ENCODE measurements around the gene ZNRF3. TPM values are rescaled to one million over a fixed set of nuclear protein-coding genes. Genes with fewer than 3 reads are reported as not detected.

The ZNRF3 gene
- total RNA-seq, 4 donors from 2014 or later, result 6.1 to 23.2 (median 12.0) TPM

DNA sequence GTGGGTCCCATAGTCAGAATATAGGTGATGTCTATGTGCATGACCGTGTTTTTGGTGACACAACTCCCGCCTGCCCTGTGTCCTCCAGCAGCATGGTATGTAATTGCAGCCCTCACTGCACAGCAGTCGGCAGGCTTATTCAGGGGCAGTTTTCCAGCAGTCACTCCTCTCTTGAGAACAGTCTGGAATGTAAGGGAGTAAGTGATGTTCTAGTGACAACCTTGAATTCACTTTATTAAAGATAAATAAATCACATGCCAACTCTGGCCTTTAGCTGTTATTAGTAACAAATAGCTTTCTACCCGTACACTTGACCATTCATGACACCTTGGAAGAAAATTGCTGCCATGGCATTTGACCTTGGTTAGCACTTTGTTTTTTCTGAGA lies 27.9 kb downstream of the ZNRF3 start:
- no peaks in the 10 kb centered on the region for H3K27me3 ChIP-seq
- peak overlapping the region; percentile 66 to 71 for H3K27ac ChIP-seq
- intact Hi-C loops (cut with DNase I; ENCODE audit: low total_unique reads), result no loop called here
- H3K9me3 ChIP-seq, result no peaks in the 10 kb centered on the region
- H3K36me3 ChIP-seq, result no peaks in the 10 kb centered on the region
- H3K4me3 ChIP-seq, result no peak overlapping the region
- TF ChIP-seq POLR2A (IDR thresholded peaks at IDR 0.05) (no peak), CTCF (IDR thresholded peaks at IDR 0.05) (no peak)
- H3K4me1 ChIP-seq, result peaks cover 0 to 12% of the 10 kb centered on the region in 2 donors
- no peak for DNase-seq

DNA sequence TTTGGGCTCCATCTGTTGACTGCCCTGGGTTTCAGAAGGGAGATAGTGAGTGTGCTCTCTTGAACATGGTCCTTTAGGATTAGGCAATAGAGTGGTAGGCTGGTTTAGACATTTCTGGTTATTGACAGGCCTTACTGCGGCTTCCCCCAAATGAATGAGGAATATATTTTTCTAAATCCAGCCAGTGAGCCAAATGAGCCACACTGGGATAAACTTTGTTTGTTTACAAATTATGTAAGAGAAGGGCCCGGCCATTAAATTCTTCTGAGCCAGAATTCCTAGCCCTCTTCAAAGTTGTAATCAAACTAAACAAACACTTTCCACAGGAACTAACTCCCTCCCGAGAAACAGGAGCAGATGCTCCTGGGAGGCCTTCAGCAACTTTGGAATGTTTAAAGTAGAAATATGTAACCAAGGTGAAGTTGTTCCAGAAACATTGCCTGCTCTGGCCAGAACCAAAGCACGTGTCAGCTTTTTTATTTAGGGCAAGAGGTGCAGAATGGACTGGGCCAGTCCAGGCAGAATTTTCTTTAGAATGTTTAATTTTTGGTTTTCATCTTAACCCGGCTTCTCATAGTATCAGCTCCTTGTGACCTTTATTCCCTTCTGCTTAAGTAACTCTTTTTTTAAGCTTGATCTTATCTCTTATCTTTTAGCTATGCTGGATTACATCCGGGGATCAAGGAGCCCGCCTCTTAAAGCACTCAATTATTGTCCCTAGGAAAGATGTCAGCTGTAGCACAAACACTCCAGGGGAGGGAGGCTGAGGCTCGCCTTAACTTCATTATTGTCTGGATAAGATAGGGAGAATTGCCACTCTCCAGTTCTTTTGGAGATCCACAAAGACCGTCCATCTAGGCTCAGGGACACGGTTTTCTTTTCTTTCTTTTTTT lies 28.7 kb downstream of the ZNRF3 start:
- peaks cover 0 to 12% of the 10 kb centered on the region in 2 donors for H3K4me1 ChIP-seq
- no peaks in the 10 kb centered on the region for H3K9me3 ChIP-seq
- H3K27me3 ChIP-seq, result no peaks in the 10 kb centered on the region
- H3K27ac ChIP-seq, result peak overlapping the region; percentile 66 to 71
- intact Hi-C loops (cut with DNase I; ENCODE audit: low total_unique reads), result no loop called here
- DNase-seq, result no peak
- TF ChIP-seq CTCF (IDR thresholded peaks at IDR 0.05) (no peak), POLR2A (IDR thresholded peaks at IDR 0.05) (no peak)
- H3K36me3 ChIP-seq, result no peaks in the 10 kb centered on the region
- no peak overlapping the region for H3K4me3 ChIP-seq

DNA sequence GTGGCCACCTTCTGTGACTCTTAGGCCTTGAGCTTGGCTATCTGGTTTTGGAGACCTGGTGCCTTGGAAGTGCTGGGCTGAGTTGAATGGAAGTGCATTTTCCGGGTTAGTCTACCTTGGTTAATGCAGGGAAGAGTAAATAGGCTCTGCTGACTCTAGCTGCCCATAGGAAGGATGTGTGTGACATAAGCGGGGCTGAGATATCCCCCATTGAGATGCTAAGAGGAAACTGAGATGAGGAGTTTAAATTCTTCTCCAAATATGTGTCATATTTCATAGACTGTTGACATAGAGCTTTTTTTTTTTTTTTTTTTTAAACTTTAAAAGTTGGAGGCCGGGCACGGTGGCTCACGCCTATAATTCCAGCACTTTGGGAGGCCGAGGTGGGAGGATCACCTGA lies 30.8 kb downstream of the ZNRF3 start:
- TF ChIP-seq CTCF (IDR thresholded peaks at IDR 0.05) (no peak), POLR2A (IDR thresholded peaks at IDR 0.05) (no peak)
- H3K9me3 ChIP-seq, result no peaks in the 10 kb centered on the region
- intact Hi-C loops (cut with DNase I; ENCODE audit: low total_unique reads), result no loop called here
- peaks cover 9 to 14% of the 10 kb centered on the region in 2 donors for H3K4me1 ChIP-seq
- H3K36me3 ChIP-seq, result no peaks in the 10 kb centered on the region
- no peak overlapping the region for H3K4me3 ChIP-seq
- H3K27me3 ChIP-seq, result no peaks in the 10 kb centered on the region
- DNase-seq, result no peak
- H3K27ac ChIP-seq, result no peak overlapping the region

DNA sequence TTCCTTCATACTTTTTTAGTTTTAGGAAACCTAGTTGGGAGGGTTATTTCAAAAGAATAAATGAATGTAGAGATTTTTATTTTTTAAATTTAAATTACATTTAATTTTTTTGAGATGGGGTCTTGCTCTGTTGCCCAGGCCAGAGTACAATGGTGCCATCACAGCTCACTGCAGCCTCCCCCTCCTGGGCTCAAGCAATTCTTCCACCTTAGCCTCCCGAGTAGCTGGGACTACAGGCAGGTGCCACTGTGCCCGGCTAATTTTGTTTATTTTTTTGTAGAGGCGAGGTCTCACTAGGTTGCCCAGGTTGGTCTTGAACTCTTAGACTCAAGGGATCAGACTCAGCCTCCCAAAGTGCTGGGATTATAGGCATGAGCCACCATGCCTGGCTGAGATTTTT lies 32.6 kb downstream of the ZNRF3 start:
- H3K4me3 ChIP-seq, result no peak overlapping the region
- H3K36me3 ChIP-seq, result no peaks in the 10 kb centered on the region
- no peaks in the 10 kb centered on the region for H3K9me3 ChIP-seq
- DNase-seq, result no peak
- intact Hi-C loops (cut with DNase I; ENCODE audit: low total_unique reads), result no loop called here
- peaks cover 9 to 14% of the 10 kb centered on the region in 2 donors for H3K4me1 ChIP-seq
- TF ChIP-seq CTCF (IDR thresholded peaks at IDR 0.05) (no peak), POLR2A (IDR thresholded peaks at IDR 0.05) (no peak)
- no peaks in the 10 kb centered on the region for H3K27me3 ChIP-seq
- H3K27ac ChIP-seq, result no peak overlapping the region

DNA sequence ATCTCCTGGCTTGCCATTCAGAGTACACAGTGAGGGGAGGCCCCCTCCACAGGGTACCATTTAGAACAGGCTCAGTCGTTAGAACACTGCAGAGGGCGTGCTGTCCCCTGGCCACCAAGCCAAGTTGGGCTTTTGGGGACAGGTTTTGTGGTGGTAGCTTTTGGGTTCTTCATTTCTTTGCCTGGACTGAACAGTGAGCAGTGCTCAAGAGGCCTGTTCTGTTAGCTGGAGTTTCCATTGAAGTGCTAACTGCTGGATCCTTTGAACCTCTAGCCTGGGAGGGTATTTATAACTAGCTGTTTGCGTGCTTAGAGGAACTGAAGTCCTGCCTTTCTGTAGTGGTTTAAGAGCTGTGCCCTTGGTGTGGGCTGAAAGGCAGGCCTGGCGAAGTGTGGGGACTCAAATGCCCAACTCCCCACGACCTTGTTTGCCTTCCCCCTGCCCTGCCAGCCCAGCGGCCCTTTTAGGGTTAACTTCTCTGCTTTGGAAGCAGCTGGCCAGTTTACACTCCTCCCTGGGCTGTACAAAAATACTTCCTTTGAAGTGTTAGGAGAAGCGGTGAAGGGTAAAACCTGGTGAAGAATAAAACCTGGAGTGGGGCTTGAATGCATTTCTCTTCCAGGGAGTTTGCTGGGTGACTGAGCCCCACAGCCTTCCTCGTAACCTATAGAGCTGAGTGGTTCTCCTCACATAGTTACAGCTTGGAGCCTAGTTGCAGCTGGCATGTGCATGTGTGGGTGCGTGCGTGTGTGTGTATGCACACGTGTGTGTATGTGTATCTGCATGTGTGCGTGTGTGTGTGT lies 34.6 kb downstream of the ZNRF3 start:
- peak overlapping the region; percentile 55 to 72 for H3K27ac ChIP-seq
- H3K4me1 ChIP-seq, result peaks cover 3 to 9% of the 10 kb centered on the region in 2 donors
- TF ChIP-seq CTCF (IDR thresholded peaks at IDR 0.05) (peak in 1 of 4 experiments; percentile 14), POLR2A (IDR thresholded peaks at IDR 0.05) (peak in 1 of 2 donors; percentile 17)

More for the DNA sequence above, 34.6 kb downstream of the ZNRF3 start:
- intact Hi-C loops (cut with DNase I; ENCODE audit: low total_unique reads), result no loop called here
- DNase-seq, result no peak
- no peak overlapping the region for H3K4me3 ChIP-seq
- H3K27me3 ChIP-seq, result no peaks in the 10 kb centered on the region
- no peaks in the 10 kb centered on the region for H3K9me3 ChIP-seq
- H3K36me3 ChIP-seq, result no peaks in the 10 kb centered on the region

All from uterus (tissue), 4 donors.